Kidney (tissue), 14 donors: ENCODE measurements around the gene GBX1. TPM values are rescaled to one million over a fixed set of nuclear protein-coding genes. Genes with fewer than 3 reads are reported as not detected.

Experiments
- DNase-seq, 5 donors: peaks; one replicate each; pipeline ENCODE4 v3.0.0-alpha.2; 2013 to 2020
- FAIRE-seq: peaks from 2 replicates; lab custom pipeline; 2012; peaks lifted over from hg19 to GRCh38; lab: Jason Lieb, UNC
- H3K27ac ChIP-seq, 2 donors: one replicate each; pipeline ENCODE4 v1.7.0; 2013; ENCODE audit warnings: low read depth in 2 of 2, low read length in 2 of 2, inconsistent platforms in 1 of 2
- H3K27me3 ChIP-seq: one replicate; pipeline ENCODE4 v1.7.1; 2013; ENCODE audit warnings: low read length, inconsistent platforms; ENCODE audit not compliant: control insufficient read depth, insufficient read depth
- H3K36me3 ChIP-seq, 3 donors: one replicate each; pipeline versions ENCODE4 v1.7.0 to v1.7.1; 2013; ENCODE audit warnings: low read length in 3 of 3, control low read depth in 1 of 3, inconsistent platforms in 1 of 3; ENCODE audit not compliant: insufficient read depth in 3 of 3, control insufficient read depth in 2 of 3
- H3K4me1 ChIP-seq, 3 donors: one replicate each; pipeline versions ENCODE4 v1.7.0 to v1.7.1; 2013; ENCODE audit warnings: low read length in 3 of 3, inconsistent platforms in 1 of 3, low read depth in 1 of 3; ENCODE audit not compliant: control insufficient read depth in 2 of 3, insufficient read depth in 2 of 3
- H3K4me3 ChIP-seq, 3 donors: one replicate each; pipeline versions ENCODE4 v1.7.0 to v1.8.1; 2013; ENCODE audit warnings: low read length in 3 of 3, control low read depth in 1 of 3, inconsistent platforms in 1 of 3
- H3K9ac ChIP-seq, 3 donors: one replicate each; pipeline versions ENCODE4 v1.7.0 to v1.7.1; 2013; ENCODE audit warnings: low read length in 3 of 3, control low read depth in 1 of 3, inconsistent platforms in 1 of 3
- H3K9me3 ChIP-seq, 3 donors: one replicate each; pipeline versions ENCODE4 v1.7.0 to v1.7.1; 2013; ENCODE audit warnings: low read length in 3 of 3, control low read depth in 1 of 3, inconsistent platforms in 1 of 3; ENCODE audit not compliant: control insufficient read depth in 2 of 3, insufficient read depth in 1 of 3
- intact Hi-C: fragments of 100-400 bp; cut with DNase I; formaldehyde crosslinking; loops from one replicate; pipeline ENCODE4 v1.11.1; 2022
- polyA plus RNA-seq: library from polyadenylated mRNA; stranded (reverse); fragments of 350-450 nt; fragmentation: Illumina TruSeq; extraction: RNeasy Lipid Tissue Mini Kit (QIAGEN cat#74804); gene quantifications from one replicate; pipeline ENCODE4 v1.2.3, GENCODE V29; 2014; ENCODE audit warnings: low read depth, low replicate concordance; ENCODE audit not compliant: insufficient read depth
- total RNA-seq: library from RNA; stranded (reverse); fragmentation: NEBNext Ultra II Directional; extraction: Animal tissue kit (Norgen Biotek cat#: 25700); gene quantifications from one replicate; pipeline ENCODE4 v1.2.1, GENCODE V29; 2021
- TF ChIP-seq, protein P1 (sequence below): IDR thresholded peaks from 3 replicates; pipeline ENCODE4 v1.5.1; 2012; ENCODE audit warnings: mild to moderate bottlenecking, moderate library complexity, borderline replicate concordance; ENCODE audit not compliant: insufficient read depth; ENCODE audit errors: extremely low read depth
- donor health status: control.
- donor health status: control.
- donor health status: control.
- donor health status: control.
- donor health status: control.
- donor health status: DM: yes; HTN: yes; CAD: no.
- donor health status: Normal renal cell carcinoma (clear cell type).

The GBX1 gene
- total and polyA plus RNA-seq, 2 donors from 2014 or later, result not detected

GRCh38 chr7:151177310-151177709 lies 9.8 kb upstream of the GBX1 start:
- TF ChIP-seq, protein P1, sequence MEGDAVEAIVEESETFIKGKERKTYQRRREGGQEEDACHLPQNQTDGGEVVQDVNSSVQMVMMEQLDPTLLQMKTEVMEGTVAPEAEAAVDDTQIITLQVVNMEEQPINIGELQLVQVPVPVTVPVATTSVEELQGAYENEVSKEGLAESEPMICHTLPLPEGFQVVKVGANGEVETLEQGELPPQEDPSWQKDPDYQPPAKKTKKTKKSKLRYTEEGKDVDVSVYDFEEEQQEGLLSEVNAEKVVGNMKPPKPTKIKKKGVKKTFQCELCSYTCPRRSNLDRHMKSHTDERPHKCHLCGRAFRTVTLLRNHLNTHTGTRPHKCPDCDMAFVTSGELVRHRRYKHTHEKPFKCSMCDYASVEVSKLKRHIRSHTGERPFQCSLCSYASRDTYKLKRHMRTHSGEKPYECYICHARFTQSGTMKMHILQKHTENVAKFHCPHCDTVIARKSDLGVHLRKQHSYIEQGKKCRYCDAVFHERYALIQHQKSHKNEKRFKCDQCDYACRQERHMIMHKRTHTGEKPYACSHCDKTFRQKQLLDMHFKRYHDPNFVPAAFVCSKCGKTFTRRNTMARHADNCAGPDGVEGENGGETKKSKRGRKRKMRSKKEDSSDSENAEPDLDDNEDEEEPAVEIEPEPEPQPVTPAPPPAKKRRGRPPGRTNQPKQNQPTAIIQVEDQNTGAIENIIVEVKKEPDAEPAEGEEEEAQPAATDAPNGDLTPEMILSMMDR, result no peak
- no peak overlapping the region for H3K4me3 ChIP-seq
- H3K27me3 ChIP-seq, result peaks cover 3% of the 10 kb centered on the region
- H3K27ac ChIP-seq, result no peak overlapping the region
- no peaks in the 10 kb centered on the region for H3K9me3 ChIP-seq
- H3K9ac ChIP-seq, result no peak overlapping the region
- H3K4me1 ChIP-seq, result no peaks in the 10 kb centered on the region
- FAIRE-seq, result no peak
- intact Hi-C loops, result no loop called here
- no peak for DNase-seq
- no peaks in the 10 kb centered on the region for H3K36me3 ChIP-seq

GRCh38 chr7:151176401-151176800 lies 8.9 kb upstream of the GBX1 start:
- no peaks in the 10 kb centered on the region for H3K9me3 ChIP-seq
- TF ChIP-seq, protein P1, result no peak

GRCh38 chr7:151175793-151176311 lies 8.4 kb upstream of the GBX1 start:
- no peaks in the 10 kb centered on the region for H3K9me3 ChIP-seq
- peaks cover 3% of the 10 kb centered on the region for H3K27me3 ChIP-seq
- no peaks in the 10 kb centered on the region for H3K4me1 ChIP-seq
- FAIRE-seq (no peak), DNase-seq (no peak)
- H3K4me3 ChIP-seq, result no peak overlapping the region
- H3K27ac ChIP-seq, result no peak overlapping the region
- TF ChIP-seq, protein P1, result no peak
- H3K36me3 ChIP-seq, result no peaks in the 10 kb centered on the region
- intact Hi-C loops, result no loop called here
- no peak overlapping the region for H3K9ac ChIP-seq

More at GRCh38 chr7:151176401-151176800, 8.9 kb upstream of the GBX1 start:
- FAIRE-seq (no peak), DNase-seq (no peak)
- no peak overlapping the region for H3K4me3 ChIP-seq
- peaks cover 3% of the 10 kb centered on the region for H3K27me3 ChIP-seq
- H3K36me3 ChIP-seq, result no peaks in the 10 kb centered on the region
- H3K4me1 ChIP-seq, result no peaks in the 10 kb centered on the region
- intact Hi-C loops, result no loop called here
- H3K27ac ChIP-seq, result no peak overlapping the region
- no peak overlapping the region for H3K9ac ChIP-seq
